ENCODE results near the gene NANOS1.

The NANOS1 gene

GRCh38 chr10:119061926-119062325 lies 32.4 kb downstream of the NANOS1 start:
- no peak for DNase-seq

GRCh38 chr10:119070395-119071165 lies 41.1 kb downstream of the NANOS1 start:
- no peak for DNase-seq

- no peak for DNase-seq
These were observed 44.1 kb downstream of the NANOS1 start for GRCh38 chr10:119073584-119073983.

GRCh38 chr10:119078422-119079179 lies 49.1 kb downstream of the NANOS1 start:
- no peak for DNase-seq

- peak; percentile 47 for DNase-seq
These were observed 50.3 kb downstream of the NANOS1 start for GRCh38 chr10:119079599-119080520.

GRCh38 chr10:119080521-119081259 lies 51.2 kb downstream of the NANOS1 start, which contains the start of gene EIF3A:
Gene EIF3A, minus strand, starts transcription at chr10:119080817. Its CDS starts 141 bp downstream, at chr10:119080676.
- DNase-seq = peak; percentile 84

Data from NCI-H345 (cell line).